ENCODE data around the gene ATF6B.

DNA sequence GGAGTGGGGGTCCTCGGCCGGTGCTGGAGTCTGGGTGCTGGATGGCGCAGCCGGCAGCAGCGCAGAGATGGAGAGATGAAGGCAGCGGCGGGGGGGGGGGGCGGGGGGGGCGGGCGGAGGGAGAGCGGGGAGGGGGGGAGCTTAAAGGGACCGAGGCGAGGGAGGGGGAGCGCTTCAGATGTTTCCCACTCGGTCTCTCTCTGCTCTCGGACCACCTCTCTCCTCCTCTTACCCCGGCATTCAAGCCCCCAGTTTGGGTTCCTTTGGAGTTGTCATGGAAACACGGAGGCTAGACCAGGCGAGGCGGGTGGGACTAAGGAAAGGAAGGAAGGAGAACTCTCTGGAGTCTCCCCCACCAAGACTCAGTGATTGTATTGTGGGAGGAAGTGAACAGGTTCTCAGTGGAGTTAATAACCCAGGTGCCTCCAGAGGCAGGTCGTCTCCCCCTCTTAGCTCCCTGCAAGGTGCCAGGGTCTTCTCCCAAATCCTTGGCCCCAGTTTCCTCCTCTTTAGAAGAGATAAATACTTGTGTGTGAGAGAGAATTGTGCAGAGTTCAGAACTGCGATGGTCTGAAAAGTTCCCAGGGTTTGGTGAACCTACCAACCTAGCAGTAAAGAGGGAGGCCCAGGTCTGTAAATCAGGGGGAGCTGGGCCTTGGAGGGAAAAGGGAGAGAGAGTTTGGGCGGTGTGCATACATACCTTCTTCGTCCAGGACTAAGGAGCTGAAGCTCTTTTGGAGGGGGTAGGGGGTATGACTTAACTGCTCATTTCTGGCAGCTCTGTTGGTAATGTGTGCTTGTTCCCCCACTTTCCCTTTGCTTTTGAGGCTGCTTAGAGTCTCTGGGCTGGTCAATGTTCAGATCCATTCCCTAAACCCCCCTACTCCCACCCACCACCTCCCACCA lies 24.1 kb upstream of the ATF6B start, which contains the start of gene PRRT1:
- TF ChIP-seq, protein P1, sequence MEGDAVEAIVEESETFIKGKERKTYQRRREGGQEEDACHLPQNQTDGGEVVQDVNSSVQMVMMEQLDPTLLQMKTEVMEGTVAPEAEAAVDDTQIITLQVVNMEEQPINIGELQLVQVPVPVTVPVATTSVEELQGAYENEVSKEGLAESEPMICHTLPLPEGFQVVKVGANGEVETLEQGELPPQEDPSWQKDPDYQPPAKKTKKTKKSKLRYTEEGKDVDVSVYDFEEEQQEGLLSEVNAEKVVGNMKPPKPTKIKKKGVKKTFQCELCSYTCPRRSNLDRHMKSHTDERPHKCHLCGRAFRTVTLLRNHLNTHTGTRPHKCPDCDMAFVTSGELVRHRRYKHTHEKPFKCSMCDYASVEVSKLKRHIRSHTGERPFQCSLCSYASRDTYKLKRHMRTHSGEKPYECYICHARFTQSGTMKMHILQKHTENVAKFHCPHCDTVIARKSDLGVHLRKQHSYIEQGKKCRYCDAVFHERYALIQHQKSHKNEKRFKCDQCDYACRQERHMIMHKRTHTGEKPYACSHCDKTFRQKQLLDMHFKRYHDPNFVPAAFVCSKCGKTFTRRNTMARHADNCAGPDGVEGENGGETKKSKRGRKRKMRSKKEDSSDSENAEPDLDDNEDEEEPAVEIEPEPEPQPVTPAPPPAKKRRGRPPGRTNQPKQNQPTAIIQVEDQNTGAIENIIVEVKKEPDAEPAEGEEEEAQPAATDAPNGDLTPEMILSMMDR (IDR thresholded peaks at IDR 0.05): no peak
- no peak for TF ChIP-seq POLR2A (IDR thresholded peaks at IDR 0.05)
